HG03378 (cell line): ENCODE data around the gene CXCL17.

Source experiments
- ATAC-seq: cut with Tn5 transposase; IDR thresholded peaks from one replicate; pipeline ENCODE4 v1.9.1; 2021; ENCODE audit warnings: mild to moderate bottlenecking, moderate library complexity; ENCODE audit not compliant: unreplicated experiment

CXCL17 gene

GRCh38 chr19:42424712-42425131 is 18.0 kb downstream of the CXCL17 start:
- no peak for ATAC-seq

- no peak for ATAC-seq
Observed at GRCh38 chr19:42424345-42424707, 18.4 kb downstream of the CXCL17 start.

GRCh38 chr19:42423462-42424344 is 19.0 kb downstream of the CXCL17 start:
- ATAC-seq = peak; percentile 83

- ATAC-seq = peak; percentile 28
Observed at GRCh38 chr19:42422901-42423461, 19.8 kb downstream of the CXCL17 start.

- ATAC-seq = no peak
Observed at GRCh38 chr19:42422092-42422900, 20.4 kb downstream of the CXCL17 start.

GRCh38 chr19:42421591-42422031 is 21.1 kb downstream of the CXCL17 start:
- ATAC-seq = no peak

GRCh38 chr19:42421101-42421500 is 21.6 kb downstream of the CXCL17 start:
- no peak for ATAC-seq

GRCh38 chr19:42420055-42420544 is 22.6 kb downstream of the CXCL17 start:
- peak; percentile 38 for ATAC-seq

- ATAC-seq = no peak
Observed at GRCh38 chr19:42419309-42419708, 23.4 kb downstream of the CXCL17 start.

GRCh38 chr19:42412661-42413076 is 30.1 kb downstream of the CXCL17 start:
- ATAC-seq = no peak

- ATAC-seq = no peak
Observed at GRCh38 chr19:42412227-42412626, 30.5 kb downstream of the CXCL17 start.

GRCh38 chr19:42411581-42412178 is 31.1 kb downstream of the CXCL17 start:
- no peak for ATAC-seq

- ATAC-seq = no peak
Observed at GRCh38 chr19:42410371-42410770, 32.4 kb downstream of the CXCL17 start.

- no peak for ATAC-seq
Observed at GRCh38 chr19:42409477-42409876, 33.3 kb downstream of the CXCL17 start.

GRCh38 chr19:42407816-42408175 is 35.0 kb downstream of the CXCL17 start:
- ATAC-seq = no peak

GRCh38 chr19:42407085-42407815 is 35.5 kb downstream of the CXCL17 start:
- ATAC-seq = no peak

GRCh38 chr19:42406111-42406510 is 36.6 kb downstream of the CXCL17 start:
- no peak for ATAC-seq

- no peak for ATAC-seq
Observed at GRCh38 chr19:42403586-42403985, 39.2 kb downstream of the CXCL17 start.

- no peak for ATAC-seq
Observed at GRCh38 chr19:42402376-42403116, 40.2 kb downstream of the CXCL17 start.
